ENCODE results near the gene EXOC3L4.

EXOC3L4 gene

GRCh38 chr14:103093856-103094405 is 594 bp upstream of the EXOC3L4 start:
- no peak for DNase-seq

- DNase-seq = no peak
Measured at GRCh38 chr14:103095210-103095778, 769 bp downstream of the EXOC3L4 start.

DNA sequence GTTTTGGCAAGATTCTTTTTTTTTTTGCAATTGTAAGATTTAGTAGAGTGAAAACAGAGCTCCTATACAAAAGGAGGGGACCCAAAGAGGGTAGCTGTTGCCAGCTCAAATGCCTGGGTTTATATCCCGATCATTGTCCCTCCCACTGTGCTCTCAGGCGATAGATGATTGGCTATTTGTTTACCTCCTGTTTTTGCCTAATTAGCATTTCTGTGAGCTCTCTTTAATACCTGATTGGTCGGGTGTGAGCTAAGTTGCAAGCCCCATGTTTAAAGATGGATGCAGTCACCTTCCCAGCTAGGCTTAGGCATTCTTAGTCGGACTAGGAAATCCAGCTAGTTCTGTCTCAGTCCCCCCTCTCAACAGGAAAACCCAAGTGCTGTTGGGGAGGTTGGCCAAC is 1.9 kb downstream of the EXOC3L4 start:
- DNase-seq = no peak

DNA sequence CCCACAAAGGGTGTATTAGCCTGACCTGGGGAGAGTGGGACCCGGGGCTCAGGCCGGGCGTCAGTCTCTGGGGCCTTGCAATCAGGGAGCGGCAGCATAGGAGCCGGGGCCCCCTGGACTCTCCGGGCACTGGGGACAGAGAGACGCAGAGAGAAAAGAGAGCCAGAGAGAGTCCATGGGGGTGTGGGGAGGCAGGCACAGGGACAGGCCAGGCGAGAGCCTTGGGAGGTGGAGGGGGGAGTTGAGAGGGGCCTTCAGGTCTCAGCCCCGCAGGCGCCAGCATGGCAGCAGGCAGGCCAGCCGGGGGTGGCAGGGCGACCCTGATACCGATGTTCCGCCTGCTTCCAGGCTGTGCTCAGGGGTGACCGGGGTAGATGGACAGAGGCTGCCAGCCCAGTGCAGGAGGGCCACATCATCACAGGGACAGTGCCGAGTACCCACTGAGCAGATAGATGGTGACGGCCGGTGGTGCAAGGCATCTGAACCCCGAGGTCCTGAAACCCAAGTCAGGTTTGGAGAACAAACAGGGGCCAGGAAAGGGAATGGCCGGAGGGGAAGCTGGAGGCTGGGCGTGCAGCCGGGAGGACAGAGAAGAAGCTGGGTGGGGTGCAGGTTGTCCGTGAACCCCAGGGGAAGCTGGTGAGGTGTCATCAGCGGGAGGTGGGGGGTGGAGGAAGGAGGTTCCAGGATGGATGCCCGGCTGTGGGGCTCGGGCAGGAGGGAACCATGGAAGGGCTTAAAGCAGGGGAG is 2.9 kb downstream of the EXOC3L4 start:
- DNase-seq = no peak

DNA sequence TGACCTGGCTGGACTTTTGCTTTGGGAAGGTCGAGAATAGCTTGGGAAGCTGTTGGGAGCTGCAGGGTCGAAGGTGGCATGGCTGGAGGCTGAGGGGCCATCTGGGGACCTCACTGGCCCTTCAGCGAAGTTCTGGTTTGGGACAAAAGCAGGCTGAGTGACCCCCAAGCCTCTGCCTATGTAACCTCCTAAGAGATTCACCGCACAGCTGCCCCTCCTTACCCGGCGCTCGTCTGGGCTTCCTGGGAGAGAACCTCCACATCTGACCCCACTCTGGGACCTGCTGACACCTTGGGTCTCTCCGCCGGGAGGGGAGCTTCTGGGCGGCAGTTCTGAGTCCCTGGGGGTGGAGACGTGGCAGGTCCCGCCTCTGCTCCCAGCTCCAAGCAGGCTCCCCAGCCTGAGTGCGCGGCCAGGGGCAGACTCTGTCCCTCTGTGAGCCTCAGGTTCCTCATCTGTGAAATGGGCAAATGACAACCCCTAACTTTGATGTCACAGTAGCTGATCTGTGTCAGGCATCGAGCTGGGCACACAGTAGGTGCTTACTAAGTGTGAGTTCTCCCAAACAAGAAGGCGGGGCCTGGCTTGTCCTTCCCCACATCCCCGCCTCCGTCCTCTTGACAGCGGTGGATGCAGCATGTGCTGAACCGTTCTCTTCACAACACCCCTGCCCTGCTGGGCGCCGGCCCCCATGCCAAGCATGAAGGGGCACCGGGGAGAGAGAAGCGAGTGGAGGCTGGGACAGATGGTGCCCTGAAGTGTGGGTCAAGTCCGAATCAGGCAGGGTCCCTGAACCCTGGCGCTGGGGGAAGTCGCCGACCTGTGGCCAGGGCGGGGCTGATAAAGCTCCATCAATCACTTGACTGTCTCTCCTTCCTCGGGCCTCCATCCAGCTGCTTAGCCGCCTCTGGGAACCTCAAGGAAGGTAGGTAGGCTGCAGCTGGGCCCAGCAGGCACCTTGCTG is 3.8 kb downstream of the EXOC3L4 start:
- no peak for DNase-seq

DNA sequence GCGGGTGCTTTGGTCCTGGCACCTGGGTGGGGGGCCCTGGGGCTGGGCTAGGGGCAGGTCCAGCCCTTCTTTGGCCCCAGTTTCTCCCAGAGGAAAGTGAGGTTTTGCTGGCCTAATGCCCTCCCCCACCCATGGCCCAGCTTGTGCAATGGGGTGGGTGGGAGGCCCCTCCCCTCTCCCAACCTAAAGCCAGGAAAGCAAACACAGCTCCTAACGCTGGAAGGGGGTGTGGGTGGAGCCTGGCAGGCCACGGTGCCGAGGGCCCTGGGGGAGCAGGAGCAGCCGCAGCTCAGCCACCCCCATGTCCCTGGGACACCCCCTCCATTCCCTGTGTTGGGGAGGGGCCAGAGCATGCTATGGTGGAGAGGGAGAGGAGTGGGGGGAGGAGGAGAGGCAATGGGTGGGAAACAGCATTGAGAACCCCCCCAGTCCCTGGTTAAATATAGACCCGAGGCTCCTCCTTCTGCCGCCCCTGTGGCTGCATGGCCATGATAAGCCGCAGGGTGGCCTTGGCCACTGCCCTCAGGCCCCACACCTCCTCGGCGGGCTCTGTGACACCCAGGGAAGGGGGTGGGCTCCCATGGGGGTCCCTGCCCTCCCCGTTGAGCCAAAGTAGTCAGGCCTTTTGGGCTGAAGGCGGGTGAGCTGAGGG is 4.7 kb downstream of the EXOC3L4 start:
- no peak for DNase-seq

DNA sequence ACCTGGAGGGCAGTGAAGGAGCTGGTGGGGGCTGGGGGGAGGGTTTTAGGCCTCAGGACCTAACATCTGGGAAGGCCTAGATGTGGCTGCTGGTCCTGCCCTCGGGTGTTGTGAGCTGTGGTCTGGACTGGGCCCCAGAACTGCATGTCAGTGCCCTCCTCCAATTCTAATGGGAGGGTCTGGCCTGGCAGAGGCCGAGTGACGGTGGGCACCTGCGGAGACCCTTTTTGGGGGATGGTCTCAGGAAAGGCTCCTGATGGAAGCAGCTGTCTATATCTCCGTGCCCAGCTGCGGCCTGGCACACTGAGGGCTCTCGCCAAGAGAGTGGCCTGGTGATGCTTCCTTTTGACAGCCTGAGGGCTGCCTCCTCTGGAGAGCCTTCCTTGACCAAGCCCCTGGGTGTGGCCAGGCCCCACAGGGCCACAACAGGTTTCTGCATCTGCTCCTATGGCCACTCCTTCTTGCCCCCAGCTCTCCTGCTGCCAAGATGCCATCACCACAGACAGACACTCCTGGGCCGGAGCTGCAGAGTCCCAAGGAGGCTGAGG is 5.3 kb downstream of the EXOC3L4 start:
- DNase-seq = no peak

- no peak for DNase-seq
Measured at GRCh38 chr14:103100281-103101121, 6.0 kb downstream of the EXOC3L4 start.

DNA sequence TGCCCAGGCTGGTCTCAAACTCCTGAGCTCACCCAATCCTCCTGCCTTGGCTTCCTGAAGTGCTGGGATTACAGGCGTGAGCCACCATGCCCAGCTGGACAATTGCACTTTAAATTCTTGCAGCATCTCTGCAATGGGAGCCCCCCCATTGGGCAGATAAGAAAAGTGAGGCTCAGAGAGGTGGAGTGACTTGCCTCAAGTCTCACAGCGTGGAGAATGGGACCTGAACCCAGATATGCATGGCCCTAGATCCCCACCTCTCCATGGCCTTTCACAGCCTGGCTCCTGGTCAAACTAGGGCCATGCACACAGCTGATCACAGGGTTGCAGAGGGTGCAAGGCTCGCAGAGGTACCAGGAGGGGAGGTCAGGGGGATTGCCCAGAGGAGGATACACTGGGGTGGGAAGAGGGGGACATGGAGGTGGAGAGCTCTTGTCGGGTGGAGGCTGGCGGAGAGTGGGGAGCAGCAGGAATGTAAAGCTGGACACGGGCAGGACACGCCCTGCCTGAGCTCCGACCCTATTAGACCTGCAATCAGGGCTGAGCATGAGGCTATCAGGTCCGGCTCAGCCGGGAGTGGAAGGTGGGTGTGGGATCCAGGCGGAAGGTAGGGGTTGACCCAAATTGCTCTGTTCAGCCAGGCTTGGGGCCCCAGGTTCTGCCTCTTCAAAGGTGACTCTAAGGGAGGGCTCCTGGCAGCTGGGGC is 6.9 kb downstream of the EXOC3L4 start:
- DNase-seq = no peak

GRCh38 chr14:103101963-103102688 is 7.6 kb downstream of the EXOC3L4 start:
- no peak for DNase-seq

DNA sequence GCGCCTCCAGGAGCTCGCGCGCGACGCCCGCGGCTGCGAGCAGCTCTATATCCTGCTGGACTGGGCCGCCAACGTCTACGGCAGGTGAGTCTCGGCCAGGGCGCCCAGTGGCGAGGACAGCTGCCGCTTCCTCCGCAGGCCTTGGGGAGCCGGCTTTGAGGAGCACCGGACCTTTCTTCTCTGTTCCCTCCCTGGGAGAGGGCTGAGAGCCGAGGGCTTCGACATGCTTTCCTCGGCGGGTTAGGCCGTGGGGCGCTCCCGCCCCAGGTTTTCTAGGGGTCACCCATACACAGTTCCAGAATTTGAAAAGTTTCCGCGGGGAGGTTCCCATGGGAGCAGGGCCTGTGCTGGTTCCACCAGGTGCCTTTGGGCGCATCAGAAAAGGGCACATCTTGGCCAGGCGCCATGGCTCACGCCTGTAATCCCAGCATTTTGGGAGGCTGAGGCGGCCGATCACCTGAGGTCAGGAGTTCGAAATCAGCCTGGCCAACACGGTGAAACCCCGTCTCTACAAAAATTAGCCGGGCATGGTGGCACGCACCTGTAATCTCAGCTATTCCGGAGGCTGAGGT is 8.2 kb downstream of the EXOC3L4 start:
- no peak for DNase-seq

GRCh38 chr14:103103461-103104388 is 9.2 kb downstream of the EXOC3L4 start:
- DNase-seq = no peak

DNA sequence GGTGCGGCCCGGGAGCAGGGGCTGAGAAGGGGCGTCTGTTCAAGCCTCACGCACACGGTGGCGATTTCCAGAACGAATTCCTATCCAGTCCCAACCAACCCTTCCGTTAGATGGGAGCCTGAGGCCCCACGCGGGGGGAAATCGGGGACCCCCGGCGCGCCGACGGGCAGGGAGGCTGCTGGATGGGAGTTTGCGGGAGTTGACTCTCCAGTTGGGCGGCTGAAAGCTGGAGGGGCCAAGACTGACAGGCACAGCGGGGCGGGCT is 9.8 kb downstream of the EXOC3L4 start:
- no peak for DNase-seq

DNA sequence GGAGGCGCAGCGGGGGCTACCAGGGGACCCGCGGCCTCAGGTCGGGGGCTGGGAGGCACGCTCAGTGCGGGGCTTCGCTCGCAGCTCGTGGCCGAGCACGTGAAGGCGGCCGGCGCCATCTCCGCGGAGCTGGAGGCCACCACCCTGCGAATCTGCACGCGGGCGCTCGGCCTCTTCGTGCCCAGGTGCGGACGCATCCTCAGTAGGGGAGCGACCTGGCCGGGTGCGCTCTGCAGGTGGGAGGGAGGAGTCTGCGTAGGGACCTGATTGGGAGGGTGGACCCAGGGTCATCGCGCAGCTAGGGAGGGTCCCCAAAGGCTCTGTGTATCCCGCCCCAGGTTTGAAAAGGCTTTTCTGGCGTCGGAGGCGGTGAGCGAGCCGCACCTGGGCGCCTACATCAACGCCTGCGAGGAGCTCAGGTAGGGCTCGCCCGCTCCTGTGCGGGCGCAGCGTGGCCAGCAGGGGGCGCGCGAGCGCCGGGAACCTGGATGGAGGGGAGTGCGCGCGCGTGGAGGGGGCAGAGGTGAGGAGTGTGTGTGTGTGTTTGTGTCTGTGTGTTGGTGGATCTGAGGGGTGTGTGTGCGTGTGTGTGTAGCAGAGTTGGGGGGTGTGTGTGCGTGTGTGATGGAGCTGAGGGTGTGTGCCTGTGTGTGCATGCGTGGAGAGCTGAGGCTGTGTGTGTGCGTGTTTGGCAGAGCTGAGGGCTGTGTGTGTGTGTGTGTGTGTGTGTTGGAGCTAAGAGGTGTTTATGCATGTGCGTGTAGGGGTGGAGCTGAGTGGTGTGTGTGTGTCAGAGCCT is 10.3 kb downstream of the EXOC3L4 start:
- DNase-seq = no peak

DNA sequence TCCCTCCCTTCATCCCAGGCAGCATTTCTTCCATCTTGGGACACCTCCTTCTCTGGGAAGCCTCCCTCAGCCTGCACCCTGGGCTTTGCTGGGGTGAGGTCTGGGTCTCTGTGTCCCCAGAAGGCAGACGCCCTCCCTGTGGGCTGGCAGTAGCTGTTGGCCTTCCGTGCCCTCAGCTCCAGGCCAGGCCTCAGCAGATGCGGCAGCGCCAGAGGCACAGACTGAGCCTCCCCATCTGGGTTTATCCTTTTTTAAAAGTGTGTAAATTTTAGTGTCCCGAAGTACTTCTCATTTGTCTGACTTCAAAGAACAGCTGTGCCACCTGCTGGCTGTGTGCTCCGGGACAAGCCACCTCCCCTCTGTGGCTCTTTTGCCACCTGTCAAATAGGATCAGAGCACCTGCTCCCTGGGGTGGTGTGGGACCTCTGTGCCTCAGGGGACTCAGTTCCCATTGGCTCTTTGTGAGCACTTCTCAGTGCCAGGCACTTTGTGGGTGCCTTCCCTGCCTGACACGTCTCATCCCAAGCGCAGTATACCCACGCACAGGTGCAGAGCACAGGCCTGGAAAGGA is 11.1 kb downstream of the EXOC3L4 start:
- DNase-seq = no peak

DNA sequence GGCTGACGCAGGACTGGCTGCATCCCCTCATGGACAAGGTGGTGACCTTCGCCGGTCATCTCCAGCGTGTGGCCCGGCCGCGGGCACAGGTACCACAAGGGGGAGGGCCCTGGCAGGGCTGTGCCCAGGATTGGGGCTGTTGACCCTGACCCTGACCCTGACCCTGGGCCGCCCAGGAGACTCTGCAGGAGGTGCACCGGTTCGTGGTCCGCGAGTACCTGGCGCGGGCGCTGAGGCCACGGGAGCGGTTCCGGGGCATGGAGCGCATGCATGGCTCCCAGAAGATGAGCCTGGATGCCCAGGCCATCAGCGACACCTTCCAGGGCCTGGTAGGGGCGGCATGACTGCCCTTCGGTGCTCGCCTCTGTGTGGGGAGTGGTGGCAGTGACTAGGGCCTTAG is 12.9 kb downstream of the EXOC3L4 start:
- DNase-seq = no peak

DNA sequence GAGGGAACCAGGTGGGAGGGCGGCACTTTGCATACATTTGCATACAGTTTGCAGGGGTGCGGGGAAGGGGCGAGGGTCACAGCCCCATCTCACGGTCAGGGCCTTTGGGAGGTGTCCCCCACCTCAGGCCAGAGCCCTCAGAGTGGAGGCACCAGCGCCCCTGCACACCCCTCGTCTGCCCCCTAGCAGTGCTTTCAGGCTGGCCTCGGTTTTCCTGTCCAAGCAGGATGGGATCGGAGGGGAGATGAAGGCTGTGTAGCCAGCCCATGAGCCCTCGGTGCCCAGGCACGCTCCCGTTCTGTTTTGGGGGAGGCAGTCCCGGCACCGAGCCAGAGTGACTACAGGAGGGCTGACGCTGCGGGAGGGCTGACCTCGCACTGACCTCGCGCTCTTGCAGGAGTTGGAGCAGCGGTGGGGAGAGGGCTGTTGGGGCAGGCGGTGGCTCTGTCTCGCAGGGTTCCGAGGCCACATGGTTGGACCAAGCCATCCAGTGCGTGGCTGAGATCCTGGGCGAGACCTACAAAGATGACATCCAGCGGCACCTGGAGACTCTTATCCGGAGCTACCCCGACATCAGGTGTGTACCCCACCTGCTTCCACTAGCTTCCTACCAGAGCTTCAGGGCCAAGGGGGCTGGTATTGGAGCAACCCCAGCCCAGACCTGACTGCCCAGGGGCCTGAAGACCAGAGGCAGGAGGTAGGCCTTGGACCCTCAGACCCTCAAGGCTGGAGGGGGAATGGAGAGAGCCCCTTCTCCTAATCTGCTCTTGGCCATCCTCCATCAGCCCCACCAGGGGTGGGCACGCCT is 13.6 kb downstream of the EXOC3L4 start:
- no peak for DNase-seq

Data from NCI-H1417 treated with DMSO at 0.1 percent for 48 hours (cell line).